Activated CD4-positive, alpha-beta T cell treated with anti-CD3 and anti-CD28 coated beads, Interleukin-2, amount 50 U/mL, for 16 hours (primary cell): ENCODE results near the gene LGR5.
A peak's percentile ranks its signal among the peaks of the same experiment; 100 is the strongest.

Experiments used
- DNase-seq: peaks from one replicate; pipeline ENCODE4 v3.0.0-alpha.2; 2020

The LGR5 gene

GRCh38 chr12:71438670-71439361, 782 bp upstream of the LGR5 start:
- DNase-seq, result no peak

- no peak for DNase-seq
Measured at GRCh38 chr12:71439362-71439612, 311 bp upstream of the LGR5 start.

GRCh38 chr12:71440345-71440762, 756 bp downstream of the LGR5 start:
- no peak for DNase-seq

- DNase-seq, result peak; percentile 14
Measured at GRCh38 chr12:71440763-71441748, 1.5 kb downstream of the LGR5 start.

GRCh38 chr12:71441836-71442566, 2.4 kb downstream of the LGR5 start:
- no peak for DNase-seq

- no peak for DNase-seq
Measured at GRCh38 chr12:71442567-71442931, 3.0 kb downstream of the LGR5 start.

GRCh38 chr12:71445071-71445470, 5.5 kb downstream of the LGR5 start:
- no peak for DNase-seq

- DNase-seq, result no peak
Measured at GRCh38 chr12:71447691-71448132, 8.1 kb downstream of the LGR5 start.

- no peak for DNase-seq
Measured at GRCh38 chr12:71448150-71448581, 8.6 kb downstream of the LGR5 start.

GRCh38 chr12:71449373-71450070, 9.9 kb downstream of the LGR5 start:
- no peak for DNase-seq

- no peak for DNase-seq
Measured at GRCh38 chr12:71452006-71452405, 12.4 kb downstream of the LGR5 start.

- DNase-seq, result no peak
Measured at GRCh38 chr12:71455028-71455737, 15.6 kb downstream of the LGR5 start.

GRCh38 chr12:71456316-71456715, 16.7 kb downstream of the LGR5 start:
- DNase-seq, result no peak

GRCh38 chr12:71456990-71457389, 17.4 kb downstream of the LGR5 start:
- DNase-seq, result no peak

- DNase-seq, result no peak
Measured at GRCh38 chr12:71460318-71460717, 20.7 kb downstream of the LGR5 start.

GRCh38 chr12:71460850-71461609, 21.4 kb downstream of the LGR5 start:
- DNase-seq, result no peak

GRCh38 chr12:71461787-71462328, 22.3 kb downstream of the LGR5 start:
- DNase-seq, result no peak

- no peak for DNase-seq
Measured at GRCh38 chr12:71465796-71466195, 26.2 kb downstream of the LGR5 start.

- no peak for DNase-seq
Measured at GRCh38 chr12:71469258-71469750, 29.7 kb downstream of the LGR5 start.

- no peak for DNase-seq
Measured at GRCh38 chr12:71472441-71472911, 32.9 kb downstream of the LGR5 start.

GRCh38 chr12:71474791-71475190, 35.2 kb downstream of the LGR5 start:
- no peak for DNase-seq
